Activated B cell treated with CpG ODN at 0.5 μM for 24 hours (primary cell): ENCODE measurements around the gene CSMD2. TPM values are rescaled to one million over a fixed set of nuclear protein-coding genes. Genes with fewer than 3 reads are reported as not detected.

Source experiments
- ATAC-seq: fragments of 200-7000 bp; cut with Tn5 transposase; one replicate; pipeline ENCODE4 v1.10.0; 2021; ENCODE audit warnings: low read depth, mild to moderate bottlenecking, moderate library complexity
- CTCF ChIA-PET: fragments of 350-600 bp; sonication (Branson Sonifier 250); formaldehyde crosslinking; loops from one replicate; lab custom pipeline; 2021; ENCODE audit warnings: antibody characterized with exemption; lab: Charles Lee
- POLR2A ChIA-PET: fragments of 350-600 bp; sonication (Branson Sonifier 250); formaldehyde crosslinking; loops from one replicate; lab custom pipeline; 2021; ENCODE audit warnings: antibody characterized with exemption; lab: Charles Lee
- DNase-seq: peaks from one replicate; pipeline ENCODE4 v3.0.0; 2022
- H3K27ac Mint-ChIP-seq: one replicate; pipeline ENCODE4 v1.8.0; 2020; ENCODE audit warnings: mixed read lengths
- H3K27me3 Mint-ChIP-seq: one replicate; pipeline ENCODE4 v1.8.0; 2021; ENCODE audit warnings: mixed read lengths
- H3K36me3 Mint-ChIP-seq: one replicate; pipeline ENCODE4 v1.8.0; 2021; ENCODE audit warnings: low read depth, mixed read lengths
- H3K4me1 Mint-ChIP-seq: one replicate; pipeline ENCODE4 v1.8.0; 2021; ENCODE audit warnings: mixed read lengths
- H3K4me3 Mint-ChIP-seq: one replicate; pipeline ENCODE4 v1.8.0; 2020; ENCODE audit warnings: mild to moderate bottlenecking, mixed read lengths
- H3K9me3 Mint-ChIP-seq: one replicate; pipeline ENCODE4 v1.8.0; 2020; ENCODE audit warnings: mixed read lengths
- CTCF ChIP-seq: fragments of 200-600 bp; IDR thresholded peaks from one replicate; pipeline ENCODE4 v1.8.0; 2022; ENCODE audit warnings: antibody characterized with exemption, mild to moderate bottlenecking
- intact Hi-C: fragments of 100-400 bp; cut with micrococcal nuclease; formaldehyde crosslinking; loops from one replicate; pipeline ENCODE4 v1.15.1; 2024
- total RNA-seq: library from RNA; stranded (reverse); gene quantifications from 2 replicates; pipeline ENCODE4 v1.2.3, GENCODE V29; 2022

Gene CSMD2
- total RNA-seq, 1 donor from 2014 or later, result not detected

- H3K27ac Mint-ChIP-seq, result no peak overlapping the region
- no peaks in the 10 kb centered on the region for H3K4me1 Mint-ChIP-seq
- peaks cover 13% of the 10 kb centered on the region for H3K27me3 Mint-ChIP-seq
- no peaks in the 10 kb centered on the region for H3K9me3 Mint-ChIP-seq
- no peaks in the 10 kb centered on the region for H3K36me3 Mint-ChIP-seq
- ChIA-PET POLR2A (no interaction called here), CTCF (no interaction called here)
- H3K4me3 Mint-ChIP-seq, result no peak overlapping the region
- TF ChIP-seq CTCF, result no peak
- intact Hi-C loops, result no loop called here
- DNase-seq (no peak), ATAC-seq (no peak)
Measured at GRCh38 chr1:33824971-33825370, 340.1 kb downstream of the CSMD2 start.

- Mint-ChIP-seq H3K36me3 (no peaks in the 10 kb centered on the region), H3K27me3 (peaks cover 10% of the 10 kb centered on the region), H3K4me3 (no peak overlapping the region), H3K4me1 (no peaks in the 10 kb centered on the region), H3K9me3 (no peaks in the 10 kb centered on the region), H3K27ac (no peak overlapping the region)
- DNase-seq (no peak), ATAC-seq (no peak)
- TF ChIP-seq CTCF, result no peak
- intact Hi-C loops, result no loop called here
- CTCF ChIA-PET, result no interaction called here
- POLR2A ChIA-PET, result no interaction called here
Measured at GRCh38 chr1:33824321-33824720, 340.7 kb downstream of the CSMD2 start.

GRCh38 chr1:33823830-33824229, 341.2 kb downstream of the CSMD2 start:
- ChIA-PET CTCF (no interaction called here), POLR2A (no interaction called here)
- Mint-ChIP-seq H3K27me3 (peaks cover 10% of the 10 kb centered on the region), H3K36me3 (no peaks in the 10 kb centered on the region), H3K27ac (no peak overlapping the region), H3K4me1 (no peaks in the 10 kb centered on the region), H3K4me3 (no peak overlapping the region), H3K9me3 (no peaks in the 10 kb centered on the region)
- no peak for TF ChIP-seq CTCF
- intact Hi-C loops, result no loop called here
- DNase-seq (no peak), ATAC-seq (no peak)

GRCh38 chr1:33823401-33823800, 341.6 kb downstream of the CSMD2 start:
- no peak overlapping the region for H3K27ac Mint-ChIP-seq
- H3K4me1 Mint-ChIP-seq, result no peaks in the 10 kb centered on the region
- no peak overlapping the region for H3K4me3 Mint-ChIP-seq
- no peak for TF ChIP-seq CTCF
- no peak for DNase-seq
- no peaks in the 10 kb centered on the region for H3K36me3 Mint-ChIP-seq
- ATAC-seq, result no peak
- no peaks in the 10 kb centered on the region for H3K9me3 Mint-ChIP-seq
- intact Hi-C loops, result no loop called here
- ChIA-PET CTCF (no interaction called here), POLR2A (no interaction called here)
- H3K27me3 Mint-ChIP-seq, result peaks cover 10% of the 10 kb centered on the region

- peaks cover 10% of the 10 kb centered on the region for H3K27me3 Mint-ChIP-seq
Measured at GRCh38 chr1:33822396-33822795, 342.6 kb downstream of the CSMD2 start.

More at GRCh38 chr1:33822396-33822795, 342.6 kb downstream of the CSMD2 start:
- Mint-ChIP-seq H3K9me3 (no peaks in the 10 kb centered on the region), H3K27ac (no peak overlapping the region), H3K4me3 (no peak overlapping the region), H3K4me1 (no peaks in the 10 kb centered on the region), H3K36me3 (no peaks in the 10 kb centered on the region)
- intact Hi-C loops, result no loop called here
- DNase-seq (no peak), ATAC-seq (no peak)
- ChIA-PET CTCF (no interaction called here), POLR2A (no interaction called here)
- TF ChIP-seq CTCF, result no peak
